Spleen (tissue), 7 donors: ENCODE measurements around the gene MAP3K1.

Experiments
- POLR2A ChIP-seq, 3 donors: fragments of 450-650 bp; IDR thresholded peaks; one replicate each; pipeline ENCODE4 v1.5.1; 2017; ENCODE audit warnings: antibody characterized with exemption in 3 of 3, mild to moderate bottlenecking in 1 of 3
- TF ChIP-seq, protein P1 (sequence below), 11 experiments: fragments of 200-600 bp in 7 of 11; fragments of 450-650 bp in 4 of 11; sonication (generic) in 4 of 11; IDR thresholded peaks in 8 of 11; conservative IDR thresholded peaks in 3 of 11; 1 replicate in 7 of 11; 2 replicates in 4 of 11; pipeline versions ENCODE4 v1.4.0 to v1.8.0; 2016 to 2021; ENCODE audit warnings: antibody characterized with exemption in 11 of 11, inconsistent platforms in 4 of 11, mild to moderate bottlenecking in 1 of 11
- donor health status: DM: no; HTN: no; CAD: no; lungs with moderate emphysema.
- donor health status: DM: no; HTN: no; CAD: no.
- donor health status: DM: no; HTN: no; CAD: no.

DNA sequence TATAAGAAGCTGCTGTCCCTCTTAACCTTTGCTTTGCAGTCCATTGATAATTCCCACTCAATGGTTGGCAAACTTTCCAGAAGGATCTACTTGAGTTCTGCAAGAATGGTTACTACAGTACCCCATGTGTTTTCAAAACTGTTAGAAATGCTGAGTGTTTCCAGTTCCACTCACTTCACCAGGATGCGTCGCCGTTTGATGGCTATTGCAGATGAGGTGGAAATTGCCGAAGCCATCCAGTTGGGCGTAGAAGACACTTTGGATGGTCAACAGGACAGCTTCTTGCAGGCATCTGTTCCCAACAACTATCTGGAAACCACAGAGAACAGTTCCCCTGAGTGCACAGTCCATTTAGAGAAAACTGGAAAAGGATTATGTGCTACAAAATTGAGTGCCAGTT lies 66.2 kb downstream of the MAP3K1 start:
- TF ChIP-seq POLR2A (IDR thresholded peaks at IDR 0.05), result no peak
- TF ChIP-seq, protein P1, sequence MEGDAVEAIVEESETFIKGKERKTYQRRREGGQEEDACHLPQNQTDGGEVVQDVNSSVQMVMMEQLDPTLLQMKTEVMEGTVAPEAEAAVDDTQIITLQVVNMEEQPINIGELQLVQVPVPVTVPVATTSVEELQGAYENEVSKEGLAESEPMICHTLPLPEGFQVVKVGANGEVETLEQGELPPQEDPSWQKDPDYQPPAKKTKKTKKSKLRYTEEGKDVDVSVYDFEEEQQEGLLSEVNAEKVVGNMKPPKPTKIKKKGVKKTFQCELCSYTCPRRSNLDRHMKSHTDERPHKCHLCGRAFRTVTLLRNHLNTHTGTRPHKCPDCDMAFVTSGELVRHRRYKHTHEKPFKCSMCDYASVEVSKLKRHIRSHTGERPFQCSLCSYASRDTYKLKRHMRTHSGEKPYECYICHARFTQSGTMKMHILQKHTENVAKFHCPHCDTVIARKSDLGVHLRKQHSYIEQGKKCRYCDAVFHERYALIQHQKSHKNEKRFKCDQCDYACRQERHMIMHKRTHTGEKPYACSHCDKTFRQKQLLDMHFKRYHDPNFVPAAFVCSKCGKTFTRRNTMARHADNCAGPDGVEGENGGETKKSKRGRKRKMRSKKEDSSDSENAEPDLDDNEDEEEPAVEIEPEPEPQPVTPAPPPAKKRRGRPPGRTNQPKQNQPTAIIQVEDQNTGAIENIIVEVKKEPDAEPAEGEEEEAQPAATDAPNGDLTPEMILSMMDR (IDR thresholded peaks at IDR 0.05 in 8 of 11, conservative IDR thresholded peaks at IDR 0.05 in 3 of 11), result no peak
